Stimulated activated CD4-positive, alpha-beta T cell treated with anti-CD3 and anti-CD28 coated beads, TNF-alpha, amount 100 ng/mL, for 4 hours (primary cell): ENCODE results near the gene PHC3.

Source experiments
- DNase-seq, 3 experiments: peaks; one replicate each; pipeline ENCODE4 v3.0.0-alpha.2; 2020; ENCODE audit warnings: low read depth in 3 of 3

PHC3 gene

GRCh38 chr3:170189398-170190256 is 8.1 kb upstream of the PHC3 start:
- DNase-seq = no peak

GRCh38 chr3:170180079-170180907 is 1.2 kb downstream of the PHC3 start:
- no peak for DNase-seq

GRCh38 chr3:170179432-170179831 is 2.1 kb downstream of the PHC3 start:
- DNase-seq = no peak

GRCh38 chr3:170178651-170179050 is 2.9 kb downstream of the PHC3 start:
- peak in 1 of 3 experiments; percentile 9 for DNase-seq

GRCh38 chr3:170171563-170171962 is 10.0 kb downstream of the PHC3 start:
- DNase-seq = no peak

GRCh38 chr3:170164717-170165116 is 16.8 kb downstream of the PHC3 start:
- DNase-seq = no peak

- no peak for DNase-seq
These were observed 17.4 kb downstream of the PHC3 start for GRCh38 chr3:170163956-170164645.

- no peak for DNase-seq
These were observed 18.9 kb downstream of the PHC3 start for GRCh38 chr3:170162630-170163029.

GRCh38 chr3:170162052-170162451 is 19.5 kb downstream of the PHC3 start:
- no peak for DNase-seq

- no peak for DNase-seq
These were observed 21.6 kb downstream of the PHC3 start for GRCh38 chr3:170159933-170160332.

GRCh38 chr3:170159459-170159858 is 22.1 kb downstream of the PHC3 start:
- no peak for DNase-seq

- no peak for DNase-seq
These were observed 25.9 kb downstream of the PHC3 start for GRCh38 chr3:170155604-170156003.

GRCh38 chr3:170154569-170155143 is 26.9 kb downstream of the PHC3 start:
- DNase-seq = no peak

GRCh38 chr3:170154084-170154483 is 27.4 kb downstream of the PHC3 start:
- DNase-seq = no peak

GRCh38 chr3:170151536-170151935 is 30.0 kb downstream of the PHC3 start:
- no peak for DNase-seq

- DNase-seq = no peak
These were observed 32.5 kb downstream of the PHC3 start for GRCh38 chr3:170149016-170149415.

GRCh38 chr3:170145278-170145677 is 36.3 kb downstream of the PHC3 start:
- DNase-seq = no peak

GRCh38 chr3:170144437-170144843 is 37.1 kb downstream of the PHC3 start:
- DNase-seq = no peak

- no peak for DNase-seq
These were observed 39.2 kb downstream of the PHC3 start for GRCh38 chr3:170142373-170142772.

- DNase-seq = no peak
These were observed 43.5 kb downstream of the PHC3 start for GRCh38 chr3:170137986-170138385.

- DNase-seq = no peak
These were observed 49.2 kb downstream of the PHC3 start for GRCh38 chr3:170132335-170132734.

GRCh38 chr3:170130532-170130931 is 51.0 kb downstream of the PHC3 start:
- DNase-seq = no peak
